SU-DHL-6 (cell line): ENCODE results near the gene AP3S1.

Experiments
- H2AFZ ChIP-seq: fragments of 200-600 bp; sonication (generic); 2 replicates; pipeline ENCODE4 v1.6.1; 2014; ENCODE audit warnings: low read depth, mild to moderate bottlenecking, moderate library complexity, mixed read lengths, antibody characterized with exemption, low read length; ENCODE audit not compliant: severe bottlenecking
- H3F3A ChIP-seq: fragments of 200-600 bp; shearing (Covaris generic); 2 replicates; pipeline ENCODE4 v1.6.0; 2016; ENCODE audit warnings: antibody characterized with exemption, mild to moderate bottlenecking; ENCODE audit not compliant: insufficient read depth
- H3K27ac ChIP-seq: fragments of 200-600 bp; sonication (generic); 2 replicates; pipeline ENCODE4 v1.5.1; 2016; ENCODE audit warnings: low read depth, mild to moderate bottlenecking, low read length, moderate library complexity, mixed read lengths
- H3K27me3 ChIP-seq: fragments of 200-600 bp; sonication (generic), shearing (Covaris generic); 2 replicates; pipeline ENCODE4 v1.6.0; 2014; ENCODE audit warnings: mild to moderate bottlenecking, low read length
- H3K36me3 ChIP-seq: fragments of 200-600 bp; sonication (generic); 2 replicates; pipeline ENCODE4 v1.6.1; 2014; ENCODE audit warnings: mild to moderate bottlenecking, low read length, mixed read lengths
- H3K4me2 ChIP-seq: fragments of 300-600, 200-600 bp; shearing (Covaris generic), sonication (generic); 2 replicates; pipeline ENCODE4 v1.6.0; 2014; ENCODE audit warnings: low read length, low read depth, mild to moderate bottlenecking; ENCODE audit not compliant: poor library complexity, severe bottlenecking
- H3K4me3 ChIP-seq: fragments of 200-600 bp; sonication (generic); 2 replicates; pipeline ENCODE4 v1.5.1; 2014; ENCODE audit warnings: antibody characterized with exemption, low read length, mild to moderate bottlenecking, mixed read lengths; ENCODE audit not compliant: insufficient read depth, poor library complexity, severe bottlenecking
- H3K79me2 ChIP-seq: fragments of 200-600 bp; sonication (generic); 2 replicates; pipeline ENCODE4 v1.6.1; 2014; ENCODE audit warnings: mild to moderate bottlenecking, low read length, moderate library complexity; ENCODE audit not compliant: insufficient read depth
- H3K9ac ChIP-seq: fragments of 200-600 bp; sonication (generic); 2 replicates; pipeline ENCODE4 v1.7.0; 2014; ENCODE audit warnings: mild to moderate bottlenecking, low read length
- H3K9me2 ChIP-seq: fragments of 200-600 bp; sonication (generic); replicated peaks from 2 replicates; pipeline ENCODE4 v1.6.1; 2014; ENCODE audit warnings: low read length; ENCODE audit not compliant: insufficient read depth
- H3K9me3 ChIP-seq: fragments of 200-600 bp; sonication (generic); 2 replicates; pipeline ENCODE4 v1.6.1; 2014; ENCODE audit warnings: low read length, mixed read lengths; ENCODE audit not compliant: insufficient read depth
- H4K20me1 ChIP-seq: fragments of 200-600 bp; sonication (generic); 2 replicates; pipeline ENCODE4 v1.6.1; 2014; ENCODE audit warnings: low read depth, mild to moderate bottlenecking, antibody characterized with exemption, low read length, moderate library complexity, mixed read lengths
- CTCF ChIP-seq: fragments of 200-600 bp; sonication (generic); IDR thresholded peaks from one replicate; pipeline ENCODE4 v1.5.1; 2017; ENCODE audit warnings: antibody characterized with exemption, mild to moderate bottlenecking, low read length, moderate library complexity; ENCODE audit not compliant: insufficient read depth, poor library complexity, severe bottlenecking
- EZH2phosphoT487 ChIP-seq: fragments of 200-600 bp; sonication (generic), shearing (Covaris generic); conservative IDR thresholded peaks from 2 replicates; pipeline ENCODE4 v1.6.1; 2018; ENCODE audit warnings: mild to moderate bottlenecking, antibody characterized with exemption, low read length, moderate library complexity, mixed read lengths

AP3S1 gene

GRCh38 chr5:115842952-115843351 lies 1.2 kb downstream of the AP3S1 start:
- Histone ChIP-seq H3K9me3 (no peaks in the 10 kb centered on the region), H4K20me1 (peaks cover 23% of the 10 kb centered on the region), H3K4me2 (peak overlapping the region; percentile 79), H3K9ac (peak overlapping the region; percentile 84), H3K27me3 (no peaks in the 10 kb centered on the region), H3K4me3 (peak overlapping the region; percentile 95), H2AFZ (no peak overlapping the region), H3K79me2 (peaks cover 78% of the 10 kb centered on the region), H3F3A (peaks cover 4% of the 10 kb centered on the region; the same call in 1 of the 2 replicates), H3K27ac (no peak overlapping the region), H3K9me2 (no peaks in the 10 kb centered on the region), H3K36me3 (peaks cover 5% of the 10 kb centered on the region; the same call in 1 of the 2 replicates)
- no peak for TF ChIP-seq CTCF

DNA sequence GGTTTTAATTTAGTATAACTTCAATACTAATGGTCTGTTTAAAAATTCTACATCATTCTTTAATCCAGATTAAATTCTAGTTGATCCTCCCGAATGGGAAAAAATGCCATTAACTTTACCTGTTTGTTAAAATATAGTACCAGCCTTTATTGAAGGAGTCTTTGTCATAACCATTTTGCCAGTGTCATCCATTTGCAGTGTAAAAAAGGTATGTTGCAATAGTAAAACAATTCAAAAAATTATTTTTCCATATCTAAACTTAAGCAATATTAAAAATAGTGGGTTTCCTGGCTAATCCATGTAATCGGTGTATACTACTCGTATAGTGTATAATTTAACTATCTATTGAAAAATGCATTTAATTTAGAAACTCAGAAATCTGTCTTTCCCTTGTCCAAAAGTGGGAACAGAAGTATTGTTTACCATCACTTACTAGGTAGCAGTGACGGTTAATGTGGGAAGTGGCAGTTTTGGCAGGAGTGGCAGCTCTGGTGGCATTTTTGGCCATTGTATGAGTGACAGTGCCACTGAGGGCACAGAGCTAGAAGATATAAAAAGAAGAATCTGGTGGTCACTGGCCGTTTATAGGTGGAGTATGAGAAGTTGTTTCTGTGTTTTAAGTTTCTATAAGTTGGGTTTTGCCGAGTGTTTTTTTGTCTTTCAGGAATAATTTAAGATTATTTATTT lies 1.9 kb downstream of the AP3S1 start:
- H3K27me3 ChIP-seq: no peaks in the 10 kb centered on the region
- H3K4me3 ChIP-seq: no peak overlapping the region
- H3K79me2 ChIP-seq: peaks cover 74% of the 10 kb centered on the region
- H3K4me2 ChIP-seq: peak overlapping the region; percentile 79
- no peak overlapping the region for H3K27ac ChIP-seq
- no peak overlapping the region for H2AFZ ChIP-seq
- H3K9ac ChIP-seq: peak overlapping the region; percentile 84
- TF ChIP-seq CTCF: no peak
- TF ChIP-seq EZH2phosphoT487: no peak
- H3K9me2 ChIP-seq: no peaks in the 10 kb centered on the region
- no peaks in the 10 kb centered on the region for H3K9me3 ChIP-seq
- no peaks in the 10 kb centered on the region for H3K36me3 ChIP-seq
- H3F3A ChIP-seq: peaks cover 4% of the 10 kb centered on the region; the same call in 1 of the 2 replicates
- H4K20me1 ChIP-seq: peaks cover 17% of the 10 kb centered on the region

GRCh38 chr5:115844321-115844817 lies 2.6 kb downstream of the AP3S1 start:
- Histone ChIP-seq H3K27ac (no peak overlapping the region), H3K9me2 (no peaks in the 10 kb centered on the region), H3K9me3 (no peaks in the 10 kb centered on the region), H3K4me3 (no peak overlapping the region), H3K36me3 (no peaks in the 10 kb centered on the region), H3K9ac (no peak overlapping the region), H3K27me3 (no peaks in the 10 kb centered on the region), H3K4me2 (no peak overlapping the region), H3F3A (peaks cover 4% of the 10 kb centered on the region; the same call in 1 of the 2 replicates), H3K79me2 (peaks cover 66% of the 10 kb centered on the region), H4K20me1 (peaks cover 15% of the 10 kb centered on the region), H2AFZ (no peak overlapping the region)
- TF ChIP-seq EZH2phosphoT487 (no peak), CTCF (no peak)
